SIG-M5 treated with dmso at 0.1 percent for 504 hours (cell line): Measurements from ENCODE around the gene GRAMD4.

Source experiments
- DNase-seq: peaks from one replicate; lab custom pipeline; 2025; ENCODE audit not compliant: unreplicated experiment; lab: John Stamatoyannopoulos, UW

Gene GRAMD4

GRCh38 chr22:46667245-46667623, 47.0 kb downstream of the GRAMD4 start:
- DNase-seq: no peak

DNA sequence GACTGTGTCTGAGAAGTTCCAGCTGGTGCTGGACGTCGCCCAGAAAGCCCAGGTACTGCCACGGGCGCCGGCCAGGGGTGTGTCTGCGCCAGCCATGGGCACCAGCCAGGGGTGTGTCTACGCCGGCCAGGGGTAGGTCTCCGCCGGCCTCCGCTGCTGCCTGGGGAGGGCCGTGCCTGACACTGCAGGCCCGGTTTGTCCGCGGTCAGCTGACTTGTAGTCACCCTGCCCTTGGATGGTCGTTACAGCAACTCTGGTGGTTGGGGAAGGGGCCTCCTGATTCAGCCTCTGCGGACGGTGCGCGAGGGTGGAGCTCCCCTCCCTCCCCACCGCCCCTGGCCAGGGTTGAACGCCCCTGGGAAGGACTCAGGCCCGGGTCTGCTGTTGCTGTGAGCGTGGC, 47.9 kb downstream of the GRAMD4 start:
- no peak for DNase-seq

- DNase-seq: no peak
Measured at GRCh38 chr22:46669201-46669600, 49.0 kb downstream of the GRAMD4 start.

GRCh38 chr22:46671824-46672432, 51.7 kb downstream of the GRAMD4 start:
- DNase-seq: no peak

GRCh38 chr22:46672731-46673130, 52.5 kb downstream of the GRAMD4 start:
- no peak for DNase-seq

DNA sequence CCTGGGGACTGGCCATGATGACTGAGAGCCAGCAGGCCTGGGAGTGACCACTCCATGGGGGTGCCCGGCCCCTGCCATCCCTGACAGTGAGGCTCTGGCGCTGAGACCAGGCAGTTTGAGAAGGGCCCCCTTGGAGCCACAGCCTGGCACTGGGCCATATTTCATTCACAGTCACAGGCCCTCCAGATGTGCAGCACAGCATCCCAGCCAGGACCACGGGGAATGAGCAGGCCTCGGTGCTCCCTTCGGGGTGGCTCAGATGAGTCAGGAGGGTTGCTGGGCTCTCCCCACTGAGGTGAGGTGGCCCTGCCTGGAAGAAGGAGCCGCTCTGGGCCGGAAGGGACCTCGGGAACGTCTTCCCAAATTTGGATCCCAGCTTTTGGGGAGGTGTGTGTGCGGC, 53.0 kb downstream of the GRAMD4 start:
- no peak for DNase-seq

DNA sequence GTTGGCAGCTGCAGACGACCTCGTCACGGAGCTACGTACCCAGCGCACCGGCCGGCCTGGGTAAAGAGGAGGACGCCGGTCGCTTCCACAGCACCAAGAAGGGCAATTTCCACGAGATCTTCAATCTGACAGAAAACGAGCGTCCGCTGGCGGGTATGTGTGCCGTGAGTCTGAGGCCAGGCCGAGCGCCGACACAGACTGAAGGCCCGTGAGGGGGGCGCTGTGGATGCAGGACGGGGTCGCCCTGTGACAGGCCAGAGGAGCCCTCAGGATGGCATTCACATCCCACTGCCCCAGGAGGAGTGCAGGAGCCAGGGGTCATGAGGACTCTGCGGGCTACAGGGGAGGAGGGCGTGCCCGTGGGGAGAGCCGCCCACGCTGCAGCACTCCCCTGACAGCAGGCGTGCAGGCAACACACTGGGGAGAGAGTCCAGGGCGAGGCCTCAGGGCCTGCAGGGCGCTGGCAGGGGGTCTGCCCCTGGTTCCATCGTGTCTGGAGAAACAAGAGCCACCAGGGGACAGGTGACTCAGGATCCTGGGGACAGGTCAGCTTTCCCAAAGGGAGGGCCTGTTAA, 53.6 kb downstream of the GRAMD4 start:
- DNase-seq: no peak

DNA sequence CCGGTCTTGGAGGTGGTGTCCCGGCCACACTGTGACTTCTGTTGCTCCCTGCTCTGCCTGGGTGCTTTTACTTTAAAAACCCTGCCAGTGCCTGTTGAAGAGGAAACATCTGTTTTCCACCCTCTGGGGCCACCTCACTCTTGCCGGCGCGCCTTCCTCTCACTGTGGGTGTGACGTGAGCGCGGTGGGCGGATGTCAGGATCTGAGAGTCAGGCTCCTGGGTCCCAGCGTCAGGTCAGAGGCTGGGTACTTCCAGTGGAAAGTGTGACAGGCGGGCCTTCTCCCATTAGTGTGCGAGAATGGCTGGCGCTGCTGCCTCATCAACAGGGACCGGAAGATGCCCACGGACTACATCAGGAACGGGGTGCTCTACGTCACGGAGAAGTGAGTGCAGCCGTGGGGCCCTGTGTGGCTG, 54.2 kb downstream of the GRAMD4 start:
- no peak for DNase-seq

GRCh38 chr22:46674906-46675305, 54.7 kb downstream of the GRAMD4 start:
- no peak for DNase-seq

GRCh38 chr22:46675479-46675878, 55.3 kb downstream of the GRAMD4 start:
- DNase-seq: no peak

DNA sequence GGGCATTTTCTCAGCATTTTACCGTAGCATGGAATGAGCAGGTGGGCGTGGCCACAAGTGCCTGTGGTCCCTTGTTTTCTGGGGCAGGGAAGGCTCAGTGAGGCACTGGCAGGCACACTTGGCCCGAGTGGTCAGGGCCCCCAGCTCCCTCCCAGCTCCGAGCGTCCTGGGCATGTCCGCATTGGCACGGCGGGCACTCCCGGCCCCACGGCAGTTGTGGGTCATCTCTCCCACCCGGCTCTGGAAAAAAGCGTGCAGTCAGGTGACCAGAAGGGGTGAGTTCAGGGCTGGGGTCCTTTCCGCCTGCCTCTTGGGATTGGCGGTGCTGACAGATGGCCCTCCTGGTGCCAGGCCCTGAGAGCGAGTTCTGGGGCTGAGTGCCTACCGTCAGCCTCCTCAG, 55.8 kb downstream of the GRAMD4 start:
- no peak for DNase-seq

GRCh38 chr22:46676479-46676878, 56.3 kb downstream of the GRAMD4 start:
- DNase-seq: no peak

DNA sequence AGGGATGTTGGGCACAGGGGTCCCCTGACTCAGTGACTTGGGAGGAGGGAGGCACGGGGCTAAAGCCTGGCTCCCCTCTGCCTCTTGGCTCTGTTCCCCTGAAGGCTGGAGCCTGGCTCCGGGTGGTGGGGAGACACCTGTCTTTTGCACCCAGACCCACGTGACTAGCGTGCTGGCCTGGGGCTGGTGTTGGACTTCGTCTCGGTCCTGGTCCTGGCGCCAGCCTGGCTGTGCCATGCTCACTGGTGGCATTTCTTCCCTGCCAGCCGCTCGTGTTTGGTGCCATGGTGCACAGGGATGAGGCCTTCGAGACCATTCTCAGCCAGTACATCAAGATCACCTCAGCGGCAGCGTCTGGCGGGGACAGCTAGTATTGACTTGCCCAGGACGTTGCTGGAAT, 56.7 kb downstream of the GRAMD4 start:
- no peak for DNase-seq

- no peak for DNase-seq
Measured at GRCh38 chr22:46677323-46678002, 57.3 kb downstream of the GRAMD4 start.

- no peak for DNase-seq
Measured at GRCh38 chr22:46678003-46678657, 57.9 kb downstream of the GRAMD4 start.

- DNase-seq: no peak
Measured at GRCh38 chr22:46678785-46679700, 58.9 kb downstream of the GRAMD4 start.

DNA sequence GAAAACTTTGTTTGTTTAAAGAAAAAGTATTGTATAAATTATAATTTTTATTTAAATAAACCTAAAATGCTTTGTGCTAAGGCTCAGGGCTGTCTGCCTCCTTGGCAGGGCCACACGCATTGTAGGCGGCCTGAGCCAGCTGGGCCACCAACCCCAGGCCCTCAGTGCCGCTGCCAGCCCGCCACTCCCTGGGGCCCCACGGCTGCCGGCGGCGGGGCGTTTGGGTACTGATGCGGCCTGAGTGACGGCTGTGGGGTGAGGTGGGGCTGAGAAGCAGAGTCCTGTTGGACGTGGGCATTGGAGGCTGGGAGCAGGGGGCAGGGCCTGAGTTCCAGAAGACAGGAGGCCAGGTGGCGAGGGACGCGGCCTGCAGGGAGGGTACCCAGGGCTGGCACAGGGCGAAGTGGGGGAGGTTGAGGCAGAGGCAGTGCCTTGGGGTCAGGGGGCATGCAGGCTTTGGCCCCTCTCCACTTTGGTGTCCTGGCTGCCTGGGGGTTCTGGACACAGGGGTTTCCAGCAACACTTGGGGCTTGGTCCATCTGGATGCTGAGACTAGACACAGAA, 59.6 kb downstream of the GRAMD4 start:
- no peak for DNase-seq

DNA sequence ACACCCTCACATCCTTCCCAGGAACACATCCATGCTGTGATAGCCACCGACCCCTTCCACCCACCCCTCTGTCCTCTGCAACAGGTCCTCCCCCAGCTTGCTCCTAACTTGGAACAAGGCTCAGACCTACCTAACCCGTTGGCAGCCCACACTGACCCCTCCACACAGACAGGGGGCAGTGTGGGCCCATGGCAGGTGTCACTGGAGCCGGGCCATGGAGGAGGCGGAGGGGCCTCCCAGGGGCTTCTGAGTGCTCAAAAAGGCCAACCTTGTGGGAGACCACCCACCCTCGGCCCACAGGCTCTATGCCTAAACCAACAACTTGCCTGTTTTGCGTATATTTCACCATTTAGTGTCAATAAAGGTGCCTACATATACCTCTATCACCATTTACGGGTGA, 60.8 kb downstream of the GRAMD4 start:
- DNase-seq: no peak

DNA sequence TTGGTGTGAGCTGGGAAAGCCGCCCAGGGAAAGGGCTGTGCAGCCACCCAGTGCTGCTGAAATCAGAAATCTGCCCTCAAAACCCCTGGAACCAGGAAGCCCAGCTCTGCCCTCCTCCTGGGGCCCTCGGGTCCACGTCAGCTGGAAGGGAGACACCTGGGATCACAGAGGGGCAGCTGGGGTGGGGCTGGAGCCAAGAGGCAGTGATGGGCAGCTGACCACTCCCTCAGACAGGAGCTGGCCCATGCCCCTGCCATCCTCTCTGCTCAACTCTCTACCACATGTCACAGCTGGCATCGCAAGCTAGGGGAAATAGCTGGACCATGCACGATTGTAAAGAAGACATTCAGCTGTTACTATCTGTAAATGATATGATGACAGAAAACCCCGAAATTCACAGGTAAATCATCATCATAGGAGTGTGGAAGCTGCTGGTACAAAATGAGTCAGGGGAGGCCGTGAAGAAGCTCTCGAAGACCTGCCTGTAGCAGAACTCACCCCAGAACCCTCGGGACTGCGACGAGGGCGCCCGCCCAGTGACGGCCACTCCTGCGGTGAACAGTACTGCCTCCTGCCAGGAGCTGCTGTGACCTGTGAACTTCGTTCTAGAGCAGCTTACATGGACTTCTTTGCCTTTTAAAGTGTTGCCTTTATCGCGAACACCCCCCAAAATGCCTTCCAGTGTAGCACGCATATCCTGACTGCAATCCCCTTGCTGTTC, 62.0 kb downstream of the GRAMD4 start:
- DNase-seq: no peak

- DNase-seq: no peak
Measured at GRCh38 chr22:46684706-46685105, 64.5 kb downstream of the GRAMD4 start.
